PC-3 (cell line): ENCODE data around the gene UBAP2L. TPM values are rescaled to one million over a fixed set of nuclear protein-coding genes. Genes with fewer than 3 reads are reported as not detected.

Experiments
- ATAC-seq: fragments of 200-7000 bp; cut with Tn5 transposase; 2 replicates; pipeline ENCODE4 v1.9.1; 2020; ENCODE audit warnings: mild to moderate bottlenecking, moderate library complexity
- BruUV-seq: library from RNA; stranded (reverse); fragments of 400-500 nt; replicated peaks from 2 replicates; lab custom pipeline; 2021; lab: Mats Ljungman, UMichigan
- CTCF ChIA-PET: fragments of 300-600 bp; sonication (Branson Sonifier 250); formaldehyde crosslinking; loops from one replicate; lab custom pipeline; 2022; ENCODE audit warnings: antibody characterized with exemption; lab: Charles Lee
- POLR2A ChIA-PET: fragments of 300-600 bp; sonication (Branson Sonifier 250); formaldehyde crosslinking; loops from one replicate; lab custom pipeline; 2022; ENCODE audit warnings: antibody characterized with exemption; ENCODE audit not compliant: unreplicated experiment; lab: Charles Lee
- DNase-seq: peaks from one replicate; pipeline ENCODE4 v3.0.0-alpha.2; 2015
- H2AFZ ChIP-seq: fragments of 300-600 bp; sonication (generic); 2 replicates; pipeline ENCODE4 v1.6.0; 2016; ENCODE audit warnings: antibody characterized with exemption, low read length
- H3F3A ChIP-seq: fragments of 300-600 bp; sonication (generic); one replicate; pipeline ENCODE4 v1.6.0; 2017; ENCODE audit warnings: antibody characterized with exemption, low read length, control low read depth, mild to moderate bottlenecking; ENCODE audit not compliant: unreplicated experiment
- H3K27ac ChIP-seq: fragments of 300-600 bp; sonication (generic); 2 replicates; pipeline ENCODE4 v1.5.1; 2016; ENCODE audit warnings: mild to moderate bottlenecking, low read length
- H3K27me3 ChIP-seq: fragments of 300-600 bp; sonication (generic); 2 replicates; pipeline ENCODE4 v1.6.1; 2016; ENCODE audit warnings: low read length, mixed read lengths
- H3K36me3 ChIP-seq: fragments of 300-600 bp; sonication (generic); 2 replicates; pipeline ENCODE4 v1.6.1; 2016; ENCODE audit warnings: low read depth, mixed run types, low read length, mixed read lengths
- H3K4me1 ChIP-seq: fragments of 300-600 bp; sonication (generic); 2 replicates; pipeline ENCODE4 v1.5.1; 2016; ENCODE audit warnings: low read length; ENCODE audit not compliant: insufficient read depth
- H3K4me2 ChIP-seq: fragments of 300-600 bp; sonication (generic); 2 replicates; pipeline ENCODE4 v1.6.0; 2016; ENCODE audit warnings: low read length
- H3K4me3 ChIP-seq: fragments of 300-600 bp; sonication (generic); 2 replicates; pipeline ENCODE4 v1.5.1; 2016; ENCODE audit warnings: mild to moderate bottlenecking, low read length, mixed read lengths
- H3K79me2 ChIP-seq: fragments of 300-600 bp; sonication (generic); 2 replicates; pipeline ENCODE4 v1.6.1; 2017; ENCODE audit warnings: low read length, mixed read lengths
- H3K9ac ChIP-seq: fragments of 300-600 bp; sonication (generic); 2 replicates; pipeline ENCODE4 v1.6.0; 2016; ENCODE audit warnings: mild to moderate bottlenecking, low read length
- H3K9me2 ChIP-seq: fragments of 300-600 bp; sonication (generic); replicated peaks from 2 replicates; pipeline ENCODE4 v1.6.1; 2016; ENCODE audit warnings: mixed run types, low read length, mixed read lengths
- H3K9me3 ChIP-seq: fragments of 300-600 bp; sonication (generic); 2 replicates; pipeline ENCODE4 v1.6.1; 2016; ENCODE audit warnings: low read length, mixed read lengths
- H4K20me1 ChIP-seq: fragments of 300-600 bp; sonication (generic); 2 replicates; pipeline ENCODE4 v1.6.1; 2016; ENCODE audit warnings: low read length, mixed read lengths
- EZH2 ChIP-seq: fragments of 300-600 bp; sonication (generic); IDR thresholded peaks from one replicate; pipeline ENCODE4 v1.6.1; 2017; ENCODE audit warnings: antibody characterized with exemption, mild to moderate bottlenecking, low read length; ENCODE audit not compliant: unreplicated experiment
- EZH2phosphoT487 ChIP-seq: fragments of 300-600 bp; sonication (generic); IDR thresholded peaks from 2 replicates; pipeline ENCODE4 v1.6.1; 2018; ENCODE audit warnings: mild to moderate bottlenecking, antibody characterized with exemption, low read length, borderline replicate concordance
- intact Hi-C: fragments of 100-400 bp; cut with micrococcal nuclease; formaldehyde crosslinking; loops from 2 replicates; pipeline ENCODE4 v1.9.0; 2023
- total RNA-seq: library from RNA; depleted of rRNA; stranded (reverse); fragments of >200 nt; gene quantifications from 2 replicates; pipeline ENCODE4 v1.2.3, GENCODE V29; 2014
- TF ChIP-seq, protein P1 (sequence below): fragments of 300-600 bp; sonication (generic); conservative IDR thresholded peaks from 2 replicates; pipeline ENCODE4 v1.5.1; 2017; ENCODE audit warnings: antibody characterized with exemption, low read depth, mild to moderate bottlenecking, low read length

Gene UBAP2L
- total RNA-seq, 1 experiment from 2014 or later = 128 TPM

DNA sequence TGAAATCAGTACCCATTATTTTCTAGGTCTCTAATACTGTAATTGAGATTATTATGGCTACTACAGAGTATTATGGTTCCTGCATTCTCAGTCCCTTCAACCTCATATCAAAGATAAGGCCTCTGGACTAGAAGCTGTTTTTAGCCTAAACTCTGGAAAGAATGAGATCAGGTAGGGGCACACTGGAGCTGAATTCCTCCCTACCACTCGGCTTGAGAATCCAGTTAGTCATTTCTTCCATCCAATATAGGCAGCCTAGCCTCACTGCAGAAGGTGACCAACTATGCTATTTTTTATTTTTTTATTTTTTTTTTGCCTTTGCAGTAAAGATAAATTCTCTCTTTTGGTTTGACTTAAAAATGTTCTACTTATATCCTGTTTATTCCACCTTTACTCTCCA lies 43.7 kb downstream of the UBAP2L start:
- TF ChIP-seq EZH2phosphoT487 = no peak
- no peak for TF ChIP-seq EZH2
- TF ChIP-seq, protein P1, sequence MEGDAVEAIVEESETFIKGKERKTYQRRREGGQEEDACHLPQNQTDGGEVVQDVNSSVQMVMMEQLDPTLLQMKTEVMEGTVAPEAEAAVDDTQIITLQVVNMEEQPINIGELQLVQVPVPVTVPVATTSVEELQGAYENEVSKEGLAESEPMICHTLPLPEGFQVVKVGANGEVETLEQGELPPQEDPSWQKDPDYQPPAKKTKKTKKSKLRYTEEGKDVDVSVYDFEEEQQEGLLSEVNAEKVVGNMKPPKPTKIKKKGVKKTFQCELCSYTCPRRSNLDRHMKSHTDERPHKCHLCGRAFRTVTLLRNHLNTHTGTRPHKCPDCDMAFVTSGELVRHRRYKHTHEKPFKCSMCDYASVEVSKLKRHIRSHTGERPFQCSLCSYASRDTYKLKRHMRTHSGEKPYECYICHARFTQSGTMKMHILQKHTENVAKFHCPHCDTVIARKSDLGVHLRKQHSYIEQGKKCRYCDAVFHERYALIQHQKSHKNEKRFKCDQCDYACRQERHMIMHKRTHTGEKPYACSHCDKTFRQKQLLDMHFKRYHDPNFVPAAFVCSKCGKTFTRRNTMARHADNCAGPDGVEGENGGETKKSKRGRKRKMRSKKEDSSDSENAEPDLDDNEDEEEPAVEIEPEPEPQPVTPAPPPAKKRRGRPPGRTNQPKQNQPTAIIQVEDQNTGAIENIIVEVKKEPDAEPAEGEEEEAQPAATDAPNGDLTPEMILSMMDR = no peak
- no peak for ATAC-seq
- Histone ChIP-seq H3K4me1 (no peaks in the 10 kb centered on the region), H3K27ac (no peak overlapping the region), H4K20me1 (no peaks in the 10 kb centered on the region), H3K9me2 (no peaks in the 10 kb centered on the region), H3K9ac (no peak overlapping the region), H3K79me2 (no peaks in the 10 kb centered on the region), H3F3A (no peaks in the 10 kb centered on the region), H2AFZ (no peak overlapping the region), H3K4me2 (no peak overlapping the region), H3K36me3 (peaks cover 68% of the 10 kb centered on the region), H3K27me3 (no peaks in the 10 kb centered on the region), H3K4me3 (no peak overlapping the region), H3K9me3 (no peaks in the 10 kb centered on the region)
- ChIA-PET POLR2A (no interaction called here), CTCF (no interaction called here)
- no peak for DNase-seq
- intact Hi-C loops = no loop called here
- BruUV-seq = no TSS peak

DNA sequence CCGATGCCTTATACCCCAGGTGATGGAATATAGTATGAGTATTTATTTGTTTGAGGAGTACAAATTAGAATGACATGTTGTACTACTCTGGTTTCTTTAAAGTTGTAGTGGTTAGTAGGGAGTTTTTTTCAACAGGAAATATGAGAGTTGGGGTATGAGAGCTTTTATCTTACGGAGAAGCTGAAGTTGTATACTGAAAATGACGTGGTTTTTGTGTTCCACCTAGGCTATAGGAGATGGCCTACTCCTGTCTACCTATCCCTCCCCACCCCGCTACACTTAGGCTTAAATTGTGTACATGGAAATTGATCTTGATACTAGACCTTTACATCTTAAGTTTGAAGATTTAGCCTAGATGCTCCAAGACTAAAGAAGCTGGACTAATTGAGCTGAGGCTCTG lies 44.8 kb downstream of the UBAP2L start:
- ChIA-PET CTCF (no interaction called here), POLR2A (no interaction called here)
- Histone ChIP-seq H2AFZ (no peak overlapping the region), H4K20me1 (no peaks in the 10 kb centered on the region), H3K4me3 (no peak overlapping the region), H3K9me3 (no peaks in the 10 kb centered on the region), H3K27ac (no peak overlapping the region), H3K4me2 (no peak overlapping the region), H3K27me3 (no peaks in the 10 kb centered on the region), H3K79me2 (no peaks in the 10 kb centered on the region), H3K9ac (no peak overlapping the region), H3F3A (no peaks in the 10 kb centered on the region), H3K4me1 (no peaks in the 10 kb centered on the region), H3K9me2 (no peaks in the 10 kb centered on the region), H3K36me3 (peaks cover 60% of the 10 kb centered on the region)
- TF ChIP-seq, protein P1 = no peak
- TF ChIP-seq EZH2 = no peak
- TF ChIP-seq EZH2phosphoT487 = no peak
- DNase-seq (no peak), ATAC-seq (no peak)
- BruUV-seq = no TSS peak
- intact Hi-C loops = no loop called here

- H3K4me2 ChIP-seq = no peak overlapping the region
- no peak overlapping the region for H3K27ac ChIP-seq
- no TSS peak for BruUV-seq
- no peak for DNase-seq
- no peaks in the 10 kb centered on the region for H3K9me3 ChIP-seq
- H4K20me1 ChIP-seq = no peaks in the 10 kb centered on the region
- H3K9me2 ChIP-seq = no peaks in the 10 kb centered on the region
- peaks cover 5% of the 10 kb centered on the region for H3K4me1 ChIP-seq
- H3K79me2 ChIP-seq = peaks cover 12% of the 10 kb centered on the region
- H3K27me3 ChIP-seq = no peaks in the 10 kb centered on the region
- H3K36me3 ChIP-seq = peaks cover 32% of the 10 kb centered on the region
- H3F3A ChIP-seq = no peaks in the 10 kb centered on the region
- intact Hi-C loops = no loop called here
- ChIA-PET CTCF (no interaction called here), POLR2A (no interaction called here)
- TF ChIP-seq EZH2 = no peak
- no peak for TF ChIP-seq EZH2phosphoT487
- TF ChIP-seq, protein P1 = no peak
- ATAC-seq = no peak
- H2AFZ ChIP-seq = no peak overlapping the region
- H3K9ac ChIP-seq = no peak overlapping the region
- no peak overlapping the region for H3K4me3 ChIP-seq
These were observed 50.1 kb downstream of the UBAP2L start for GRCh38 chr1:154270833-154271232.
